GM12878 (cell line): ENCODE results near the gene GLS. TPM values are rescaled to one million over a fixed set of nuclear protein-coding genes. Genes with fewer than 3 reads are reported as not detected.
A peak's percentile ranks its signal among the peaks of the same experiment; 100 is the strongest.

Experiments used
- ATAC-seq: fragments of 200-7000 bp; cut with Tn5 transposase; 3 replicates; pipeline ENCODE4 v1.9.1; 2020; ENCODE audit warnings: mild to moderate bottlenecking, moderate library complexity
- BruUV-seq: library from RNA; stranded (reverse); fragments of 400-500 nt; replicated peaks from 2 replicates; lab custom pipeline; 2021; lab: Mats Ljungman, UMichigan
- CTCF ChIA-PET: fragments of 300-600 bp; sonication (Branson Sonifier 250); formaldehyde crosslinking; extraction: SDS; loops from one replicate; lab custom pipeline; 2021; ENCODE audit warnings: inconsistent platforms; lab: Yijun Ruan, JAX
- POLR2A ChIA-PET: fragments of 350-600 bp; formaldehyde crosslinking; extraction: SDS; loops from one replicate; lab custom pipeline; 2021; ENCODE audit warnings: inconsistent platforms; lab: Charles Lee
- RAD21 ChIA-PET: fragments of 300-600 bp; sonication (Branson Sonifier 250); formaldehyde crosslinking; loops from one replicate; lab custom pipeline; 2023; ENCODE audit warnings: antibody characterized with exemption; ENCODE audit not compliant: unreplicated experiment; lab: Charles Lee
- SMC1A ChIA-PET: fragments of 300-600 bp; sonication (Branson Sonifier 250); formaldehyde crosslinking; loops from one replicate; lab custom pipeline; 2023; ENCODE audit not compliant: unreplicated experiment, uncharacterized antibody; lab: Charles Lee
- DNase-seq: peaks from one replicate; pipeline ENCODE4 v3.0.0-alpha.2; 2011; ENCODE audit warnings: low read depth, low spot score
- FAIRE-seq: peaks from 3 replicates; lab custom pipeline; 2011; peaks lifted over from hg19 to GRCh38; lab: Jason Lieb, UNC
- H2AFZ ChIP-seq: 2 replicates; pipeline ENCODE4 v1.6.0; 2011; ENCODE audit warnings: low read depth, low read length, control low read depth; ENCODE audit not compliant: control insufficient read depth
- H3K27ac ChIP-seq: 2 replicates; pipeline ENCODE4 v1.5.1; 2011; ENCODE audit warnings: control low read depth; ENCODE audit not compliant: control insufficient read depth, insufficient read depth
- H3K27me3 ChIP-seq, 2 experiments: replicated peaks in 1 of 2; 2 replicates each; pipeline versions ENCODE4 v1.6.0 to v1.6.1; 2011; ENCODE audit warnings: low read length in 1 of 2; ENCODE audit not compliant: control insufficient read depth in 2 of 2, insufficient read depth in 2 of 2
- H3K36me3 ChIP-seq, 2 experiments: 2 replicates each; pipeline ENCODE4 v1.5.1; 2011; ENCODE audit warnings: low read length in 1 of 2; ENCODE audit not compliant: control insufficient read depth in 2 of 2, insufficient read depth in 2 of 2
- H3K4me1 ChIP-seq: 2 replicates; pipeline ENCODE4 v1.6.1; 2011; ENCODE audit warnings: mild to moderate bottlenecking, low read length, moderate library complexity, mixed read lengths; ENCODE audit not compliant: control insufficient read depth, insufficient read depth
- H3K4me2 ChIP-seq: 2 replicates; pipeline ENCODE4 v1.6.0; 2011; ENCODE audit warnings: control low read depth; ENCODE audit not compliant: control insufficient read depth, insufficient read depth
- H3K4me3 ChIP-seq: fragments of 200-600 bp; sonication (generic); 2 replicates; pipeline ENCODE4 v1.5.1; 2016
- H3K79me2 ChIP-seq: 2 replicates; pipeline ENCODE4 v1.6.0; 2011; ENCODE audit warnings: low read length; ENCODE audit not compliant: control insufficient read depth, insufficient read depth
- H3K9ac ChIP-seq: 2 replicates; pipeline ENCODE4 v1.8.0; 2011; ENCODE audit warnings: low read length, control low read depth, mixed read lengths; ENCODE audit not compliant: control insufficient read depth, insufficient read depth
- H3K9me3 ChIP-seq: replicated peaks from 3 replicates; pipeline ENCODE4 v1.5.1; 2011; ENCODE audit warnings: mild to moderate bottlenecking, low read length; ENCODE audit not compliant: control insufficient read depth, insufficient read depth
- H4K20me1 ChIP-seq: 2 replicates; pipeline ENCODE4 v1.6.0; 2011; ENCODE audit not compliant: control insufficient read depth, insufficient read depth
- CEBPB ChIP-seq, 2 experiments: fragments of 150-350 bp in 1 of 2; IDR thresholded peaks; 2 replicates each; pipeline ENCODE4 v1.6.1; 2012 to 2014; ENCODE audit warnings: low read depth in 2 of 2, low read length in 2 of 2, borderline replicate concordance in 1 of 2, inconsistent platforms in 1 of 2
- KDM1A ChIP-seq: fragments of 200-600 bp; sonication (generic); IDR thresholded peaks from 2 replicates; pipeline ENCODE4 v1.6.1; 2016; ENCODE audit warnings: borderline replicate concordance
- NFYB ChIP-seq: IDR thresholded peaks from 2 replicates; pipeline ENCODE4 v1.6.1; 2011; ENCODE audit warnings: low read depth, mild to moderate bottlenecking, low read length, improper control_type of control experiment, moderate library complexity; ENCODE audit not compliant: insufficient read depth
- PAX5 ChIP-seq: IDR thresholded peaks from 2 replicates; pipeline ENCODE4 v1.6.1; 2011; ENCODE audit warnings: low read depth, low read length, borderline replicate concordance
- USF1 ChIP-seq: IDR thresholded peaks from 2 replicates; pipeline ENCODE4 v1.6.1; 2011; ENCODE audit warnings: borderline replicate concordance, low read depth, mild to moderate bottlenecking, moderate library complexity, mixed read lengths, low read length; ENCODE audit not compliant: insufficient read depth; ENCODE audit errors: extremely low read length
- WRNIP1 ChIP-seq: IDR thresholded peaks from 2 replicates; pipeline ENCODE4 v1.6.1; 2011; ENCODE audit warnings: low read depth, low read length, improper control_type of control experiment, borderline replicate concordance
- ZNF207 ChIP-seq: fragments of 450-650 bp; IDR thresholded peaks from 2 replicates; pipeline ENCODE4 v1.6.1; 2014; ENCODE audit warnings: antibody characterized with exemption, mild to moderate bottlenecking, borderline replicate concordance
- ZNF24 ChIP-seq: fragments of 450-650 bp; IDR thresholded peaks from 2 replicates; pipeline ENCODE4 v1.6.1; 2017; ENCODE audit warnings: antibody characterized with exemption, mild to moderate bottlenecking
- ZNF384 ChIP-seq: IDR thresholded peaks from 2 replicates; pipeline ENCODE4 v1.6.1; 2012; ENCODE audit warnings: low read depth, mild to moderate bottlenecking, low read length, improper control_type of control experiment, borderline replicate concordance
- ZZZ3 ChIP-seq: IDR thresholded peaks from 2 replicates; pipeline ENCODE4 v1.6.1; 2011; ENCODE audit warnings: low read depth; ENCODE audit not compliant: control insufficient read depth, insufficient read length
- WGBS: methylation state at CpG from one replicate; pipeline ENCODE4 v1.1.6; 2016; ENCODE audit warnings: low lambda C conversion rate; ENCODE audit not compliant: insufficient replicate concordance, insufficient coverage; ENCODE audit errors: missing lambda C conversion rate; 5-methylcytosine and 5-hydroxymethylcytosine counted together
- in situ Hi-C: fragments of 300-500 bp; cut with MboI; formaldehyde crosslinking; loops from 9 replicates; pipeline ENCODE4 v1.14.3; 2018; ENCODE audit warnings: mixed read lengths
- intact Hi-C: fragments of 100-400 bp; cut with micrococcal nuclease; formaldehyde crosslinking; loops from one replicate; pipeline ENCODE4 v1.14.2; 2022; ENCODE audit not compliant: unreplicated experiment
- polyA plus RNA-seq, 11 experiments: library from polyadenylated mRNA; depleted of rRNA in 4 of 11; unstranded in 6 of 11; stranded (reverse) in 5 of 11; fragments of >200 nt; fragmentation: Nextera tagmentation in 4 of 11; fragmentation: Illumina TruSeq in 1 of 11; extraction: Ambion mirVana in 4 of 11; extraction: Trizol in 1 of 11; gene quantifications; 1 replicate in 1 of 11; 2 replicates in 10 of 11; pipeline versions ENCODE4 v1.2.1 to v1.2.3, GENCODE V29; 2011 to 2016; ENCODE audit warnings: inconsistent platforms in 2 of 11, missing spikeins in 2 of 11, low read depth in 1 of 11
- total RNA-seq, 4 experiments: library from RNA; depleted of rRNA in 3 of 4; stranded (reverse); fragments of >200 nt in 3 of 4; fragmentation: Illumina TruSeq in 1 of 4; extraction: Trizol in 1 of 4; gene quantifications; 2 replicates each; pipeline versions ENCODE4 v1.2.1 to v1.2.3, GENCODE V29; 2013 to 2021
- TF ChIP-seq, protein P1 (sequence below): fragments of 450-650 bp; formaldehyde crosslinking; IDR thresholded peaks from 2 replicates; pipeline ENCODE4 v1.4.0; 2022; ENCODE audit warnings: mild to moderate bottlenecking, moderate library complexity
- TF ChIP-seq, protein P2 (sequence below): fragments of 450-650 bp; IDR thresholded peaks from 2 replicates; pipeline ENCODE4 v1.6.1; 2018; ENCODE audit warnings: borderline replicate concordance, mild to moderate bottlenecking; ENCODE audit not compliant: partially characterized antibody

GLS gene
- total and polyA plus RNA-seq, 10 of the 15 experiments (the other 5 are each of a cell fraction or from before 2014, with no cell fraction given): 15.7 to 145 (median 70.8) TPM

GRCh38 chr2:190882856-190883582 is 2.4 kb downstream of the GLS start:
- Histone ChIP-seq H3K79me2 (peaks cover 78% of the 10 kb centered on the region), H3K27ac (peak overlapping the region; percentile 95), H3K4me3 (peak overlapping the region; percentile 94), H4K20me1 (no peaks in the 10 kb centered on the region), H3K36me3 (no peaks in the 10 kb centered on the region), H2AFZ (no peak overlapping the region), H3K9me3 (no peaks in the 10 kb centered on the region), H3K9ac (peak overlapping the region; percentile 83), H3K27me3 (no peaks in the 10 kb centered on the region), H3K4me1 (peaks cover 4% of the 10 kb centered on the region; the same call in 1 of the 2 replicates), H3K4me2 (peak overlapping the region; percentile 46)
- ChIA-PET CTCF (interaction anchor here (0.9 to 1.4 kb wide), 4 partner anchors 10 to 203 kb away, joined by 3 to 5 read pairs (median 4); no protein-coding TSS in a partner anchor), RAD21 (interaction anchor here (0.8 to 4.0 kb wide), 7 partner anchors 10 to 136 kb away, joined by 3 to 25 read pairs (median 5); no protein-coding TSS in a partner anchor), SMC1A (interaction anchor here (0.8 to 4.1 kb wide), 6 partner anchors 9 to 137 kb away, joined by 3 to 31 read pairs (median 5); no protein-coding TSS in a partner anchor), POLR2A (interaction anchor here (0.6 to 6.5 kb wide), 10 partner anchors 8 to 828 kb away, joined by 3 to 41 read pairs (median 4); partner anchors contain the start of genes NABP1 and STAT1)
- WGBS: 12% methylated on average over 4 of the region's 4 CpGs
- ATAC-seq (no peak), DNase-seq (no peak), FAIRE-seq (no peak)
- BruUV-seq: no TSS peak
- intact Hi-C loops: loop anchor here (1.0 to 10.0 kb wide), 4 partner anchors 29 to 228 kb away; partner anchors contain the start of gene STAT1
- in situ Hi-C loops: loop anchor here (25.0 kb wide), 1 partner anchor 779 kb away; no protein-coding TSS in a partner anchor
- no peak for TF ChIP-seq USF1
- TF ChIP-seq, protein P1, sequence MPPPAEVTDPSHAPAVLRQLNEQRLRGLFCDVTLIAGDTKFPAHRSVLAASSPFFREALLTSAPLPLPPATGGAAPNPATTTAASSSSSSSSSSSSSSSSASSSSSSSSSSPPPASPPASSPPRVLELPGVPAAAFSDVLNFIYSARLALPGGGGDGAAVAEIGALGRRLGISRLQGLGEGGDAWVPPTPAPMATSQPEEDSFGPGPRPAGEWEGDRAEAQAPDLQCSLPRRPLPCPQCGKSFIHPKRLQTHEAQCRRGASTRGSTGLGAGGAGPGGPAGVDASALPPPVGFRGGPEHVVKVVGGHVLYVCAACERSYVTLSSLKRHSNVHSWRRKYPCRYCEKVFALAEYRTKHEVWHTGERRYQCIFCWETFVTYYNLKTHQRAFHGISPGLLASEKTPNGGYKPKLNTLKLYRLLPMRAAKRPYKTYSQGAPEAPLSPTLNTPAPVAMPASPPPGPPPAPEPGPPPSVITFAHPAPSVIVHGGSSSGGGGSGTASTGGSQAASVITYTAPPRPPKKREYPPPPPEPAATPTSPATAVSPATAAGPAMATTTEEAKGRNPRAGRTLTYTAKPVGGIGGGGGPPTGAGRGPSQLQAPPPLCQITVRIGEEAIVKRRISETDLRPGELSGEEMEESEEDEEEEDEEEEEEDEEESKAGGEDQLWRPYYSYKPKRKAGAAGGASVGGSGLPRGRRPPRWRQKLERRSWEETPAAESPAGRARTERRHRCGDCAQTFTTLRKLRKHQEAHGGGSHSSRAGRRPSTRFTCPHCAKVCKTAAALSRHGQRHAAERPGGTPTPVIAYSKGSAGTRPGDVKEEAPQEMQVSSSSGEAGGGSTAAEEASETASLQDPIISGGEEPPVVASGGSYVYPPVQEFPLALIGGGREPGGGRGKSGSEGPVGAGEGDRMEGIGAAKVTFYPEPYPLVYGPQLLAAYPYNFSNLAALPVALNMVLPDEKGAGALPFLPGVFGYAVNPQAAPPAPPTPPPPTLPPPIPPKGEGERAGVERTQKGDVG: no peak
- no peak for TF ChIP-seq ZNF24
- TF ChIP-seq KDM1A: no peak
- TF ChIP-seq ZNF207: no peak
- no peak for TF ChIP-seq NFYB
- no peak for TF ChIP-seq ZZZ3
- no peak for TF ChIP-seq ZNF384
- TF ChIP-seq, protein P2, sequence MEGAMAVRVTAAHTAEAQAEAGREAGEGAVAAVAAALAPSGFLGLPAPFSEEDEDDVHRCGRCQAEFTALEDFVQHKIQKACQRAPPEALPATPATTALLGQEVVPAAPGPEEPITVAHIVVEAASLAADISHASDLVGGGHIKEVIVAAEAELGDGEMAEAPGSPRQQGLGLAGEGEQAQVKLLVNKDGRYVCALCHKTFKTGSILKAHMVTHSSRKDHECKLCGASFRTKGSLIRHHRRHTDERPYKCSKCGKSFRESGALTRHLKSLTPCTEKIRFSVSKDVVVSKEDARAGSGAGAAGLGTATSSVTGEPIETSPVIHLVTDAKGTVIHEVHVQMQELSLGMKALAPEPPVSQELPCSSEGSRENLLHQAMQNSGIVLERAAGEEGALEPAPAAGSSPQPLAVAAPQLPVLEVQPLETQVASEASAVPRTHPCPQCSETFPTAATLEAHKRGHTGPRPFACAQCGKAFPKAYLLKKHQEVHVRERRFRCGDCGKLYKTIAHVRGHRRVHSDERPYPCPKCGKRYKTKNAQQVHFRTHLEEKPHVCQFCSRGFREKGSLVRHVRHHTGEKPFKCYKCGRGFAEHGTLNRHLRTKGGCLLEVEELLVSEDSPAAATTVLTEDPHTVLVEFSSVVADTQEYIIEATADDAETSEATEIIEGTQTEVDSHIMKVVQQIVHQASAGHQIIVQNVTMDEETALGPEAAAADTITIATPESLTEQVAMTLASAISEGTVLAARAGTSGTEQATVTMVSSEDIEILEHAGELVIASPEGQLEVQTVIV: no peak
- TF ChIP-seq PAX5: no peak
- TF ChIP-seq WRNIP1: no peak
- no peak for TF ChIP-seq CEBPB (IDR thresholded peaks at IDR 0.05; ENCODE audit: borderline replicate concordance in 1 of 2, low read depth in 2 of 2, low read length in 2 of 2)
